ENCODE data around the gene MGAT3.

MGAT3 gene

DNA sequence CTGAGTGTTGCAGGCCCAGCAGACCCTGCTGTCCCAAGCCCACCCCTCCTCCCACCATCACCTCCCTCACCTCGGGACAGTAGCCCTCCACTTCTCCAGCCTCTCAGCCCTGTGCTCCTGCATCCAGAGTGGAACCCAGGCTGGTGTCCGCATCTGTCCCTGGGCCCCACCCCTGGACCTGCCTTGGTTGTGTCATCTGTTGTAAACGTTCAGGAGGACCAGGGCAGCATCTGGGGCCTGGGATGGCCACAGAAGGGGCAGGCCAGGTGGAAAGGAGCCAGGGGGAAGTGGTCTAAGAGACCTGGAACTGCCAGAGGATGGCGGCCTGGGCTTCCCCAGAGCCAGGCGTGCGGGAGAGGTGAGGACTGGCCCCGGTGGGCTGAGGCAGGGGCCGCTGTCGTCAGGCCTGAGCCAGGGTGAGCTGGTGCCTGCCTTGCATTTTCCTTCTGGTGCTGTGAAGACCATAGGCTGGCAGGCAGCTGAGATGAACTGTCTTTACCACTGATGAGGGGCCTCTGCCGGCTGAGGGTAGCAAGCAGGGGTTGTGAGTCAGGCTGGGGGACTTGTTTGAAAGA lies 26.1 kb upstream of the MGAT3 start:
- H3K27me3 ChIP-seq: no peaks in the 10 kb centered on the region
- H3K4me3 ChIP-seq (ENCODE audit: low read depth, low read length): no peak overlapping the region
- DNase-seq: no peak
- no peaks in the 10 kb centered on the region for H3K4me1 ChIP-seq
- H3K36me3 ChIP-seq: peaks cover 48% of the 10 kb centered on the region
- H3K9me3 ChIP-seq: no peaks in the 10 kb centered on the region
- TF ChIP-seq, protein P1, sequence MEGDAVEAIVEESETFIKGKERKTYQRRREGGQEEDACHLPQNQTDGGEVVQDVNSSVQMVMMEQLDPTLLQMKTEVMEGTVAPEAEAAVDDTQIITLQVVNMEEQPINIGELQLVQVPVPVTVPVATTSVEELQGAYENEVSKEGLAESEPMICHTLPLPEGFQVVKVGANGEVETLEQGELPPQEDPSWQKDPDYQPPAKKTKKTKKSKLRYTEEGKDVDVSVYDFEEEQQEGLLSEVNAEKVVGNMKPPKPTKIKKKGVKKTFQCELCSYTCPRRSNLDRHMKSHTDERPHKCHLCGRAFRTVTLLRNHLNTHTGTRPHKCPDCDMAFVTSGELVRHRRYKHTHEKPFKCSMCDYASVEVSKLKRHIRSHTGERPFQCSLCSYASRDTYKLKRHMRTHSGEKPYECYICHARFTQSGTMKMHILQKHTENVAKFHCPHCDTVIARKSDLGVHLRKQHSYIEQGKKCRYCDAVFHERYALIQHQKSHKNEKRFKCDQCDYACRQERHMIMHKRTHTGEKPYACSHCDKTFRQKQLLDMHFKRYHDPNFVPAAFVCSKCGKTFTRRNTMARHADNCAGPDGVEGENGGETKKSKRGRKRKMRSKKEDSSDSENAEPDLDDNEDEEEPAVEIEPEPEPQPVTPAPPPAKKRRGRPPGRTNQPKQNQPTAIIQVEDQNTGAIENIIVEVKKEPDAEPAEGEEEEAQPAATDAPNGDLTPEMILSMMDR (IDR thresholded peaks at IDR 0.05; ENCODE audit: low read depth, low read length): no peak

- H3K27me3 ChIP-seq: no peaks in the 10 kb centered on the region
- H3K4me1 ChIP-seq: no peaks in the 10 kb centered on the region
- H3K9me3 ChIP-seq: no peaks in the 10 kb centered on the region
- TF ChIP-seq, protein P1 (IDR thresholded peaks at IDR 0.05; ENCODE audit: low read depth, low read length): no peak
- no peak overlapping the region for H3K4me3 ChIP-seq (ENCODE audit: low read depth, low read length)
- H3K36me3 ChIP-seq: peaks cover 44% of the 10 kb centered on the region
- DNase-seq: no peak
Measured at GRCh38 chr22:39431216-39431801, 25.5 kb upstream of the MGAT3 start.

DNA sequence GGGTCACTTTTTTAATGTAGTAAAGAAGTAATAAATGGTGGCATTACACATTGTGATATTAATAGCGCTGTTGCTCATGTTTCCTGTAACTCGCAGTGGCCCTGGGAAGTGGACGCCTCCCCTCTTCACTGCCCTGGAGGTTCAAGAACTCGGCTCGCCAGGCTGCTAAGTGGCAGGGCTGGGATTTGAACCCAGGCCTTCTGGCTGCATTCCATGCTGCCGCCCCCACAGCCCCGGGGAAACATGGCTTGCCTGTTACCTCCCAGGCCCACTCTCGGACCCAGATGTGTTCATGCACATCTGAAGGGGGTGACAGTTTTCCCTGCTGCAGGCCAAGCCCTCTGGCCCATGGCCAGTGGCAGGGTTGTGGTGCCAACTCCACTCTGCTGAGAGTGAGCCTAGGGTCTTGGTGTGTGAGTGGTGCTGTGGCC lies 25.0 kb upstream of the MGAT3 start:
- no peaks in the 10 kb centered on the region for H3K27me3 ChIP-seq
- no peak overlapping the region for H3K4me3 ChIP-seq (ENCODE audit: low read depth, low read length)
- no peak for DNase-seq
- H3K9me3 ChIP-seq: no peaks in the 10 kb centered on the region
- H3K36me3 ChIP-seq: peaks cover 38% of the 10 kb centered on the region
- no peaks in the 10 kb centered on the region for H3K4me1 ChIP-seq
- TF ChIP-seq, protein P1 (IDR thresholded peaks at IDR 0.05; ENCODE audit: low read depth, low read length): no peak

DNA sequence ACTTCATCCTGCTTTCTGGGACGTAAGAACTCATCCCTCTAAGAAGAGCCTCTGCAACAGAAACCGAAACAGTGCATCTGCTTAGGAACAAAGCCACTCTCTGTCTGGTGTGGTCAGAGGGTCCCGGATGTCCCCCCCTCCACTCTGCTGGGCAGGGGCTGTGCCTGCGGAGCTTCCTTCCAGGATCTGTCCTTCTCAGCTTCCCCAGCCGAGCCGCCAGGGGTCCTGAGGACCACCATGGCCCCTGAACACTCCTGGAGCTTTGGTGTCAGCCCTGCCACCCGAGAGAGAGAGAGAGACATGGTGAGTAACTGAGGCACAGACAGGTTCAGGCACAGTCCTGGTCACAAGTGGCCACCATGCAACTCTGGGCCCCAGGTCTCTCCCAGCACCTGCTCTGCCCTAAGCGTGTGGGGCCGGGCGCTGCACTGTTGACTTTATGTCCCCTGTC lies 24.4 kb upstream of the MGAT3 start:
- Histone ChIP-seq H3K36me3 (peaks cover 35% of the 10 kb centered on the region), H3K9me3 (no peaks in the 10 kb centered on the region), H3K27me3 (no peaks in the 10 kb centered on the region), H3K4me1 (no peaks in the 10 kb centered on the region), H3K4me3 (ENCODE audit: low read depth, low read length) (no peak overlapping the region)
- no peak for DNase-seq
- TF ChIP-seq, protein P1 (IDR thresholded peaks at IDR 0.05; ENCODE audit: low read depth, low read length): no peak

GRCh38 chr22:39433476-39434242 lies 23.2 kb upstream of the MGAT3 start:
- TF ChIP-seq, protein P1 (IDR thresholded peaks at IDR 0.05; ENCODE audit: low read depth, low read length): no peak
- H3K36me3 ChIP-seq: peaks cover 27% of the 10 kb centered on the region
- DNase-seq: no peak
- no peaks in the 10 kb centered on the region for H3K4me1 ChIP-seq
- no peaks in the 10 kb centered on the region; the same call in 1 of the 2 replicates for H3K27me3 ChIP-seq
- H3K9me3 ChIP-seq: no peaks in the 10 kb centered on the region
- no peak overlapping the region for H3K4me3 ChIP-seq (ENCODE audit: low read depth, low read length)

- no peak for DNase-seq
- no peaks in the 10 kb centered on the region for H3K9me3 ChIP-seq
- TF ChIP-seq, protein P1 (IDR thresholded peaks at IDR 0.05; ENCODE audit: low read depth, low read length): no peak
- peaks cover 27% of the 10 kb centered on the region for H3K36me3 ChIP-seq
- H3K4me3 ChIP-seq (ENCODE audit: low read depth, low read length): no peak overlapping the region
- H3K4me1 ChIP-seq: no peaks in the 10 kb centered on the region
- H3K27me3 ChIP-seq: no peaks in the 10 kb centered on the region; the same call in 1 of the 2 replicates
Measured at GRCh38 chr22:39434243-39434653, 22.6 kb upstream of the MGAT3 start.
